NK-92 (cell line): ENCODE results near the gene SPDEF.

Experiments
- DNase-seq: peaks from one replicate; lab custom pipeline; 2025; ENCODE audit not compliant: unreplicated experiment; lab: John Stamatoyannopoulos, UW

The SPDEF gene

DNA sequence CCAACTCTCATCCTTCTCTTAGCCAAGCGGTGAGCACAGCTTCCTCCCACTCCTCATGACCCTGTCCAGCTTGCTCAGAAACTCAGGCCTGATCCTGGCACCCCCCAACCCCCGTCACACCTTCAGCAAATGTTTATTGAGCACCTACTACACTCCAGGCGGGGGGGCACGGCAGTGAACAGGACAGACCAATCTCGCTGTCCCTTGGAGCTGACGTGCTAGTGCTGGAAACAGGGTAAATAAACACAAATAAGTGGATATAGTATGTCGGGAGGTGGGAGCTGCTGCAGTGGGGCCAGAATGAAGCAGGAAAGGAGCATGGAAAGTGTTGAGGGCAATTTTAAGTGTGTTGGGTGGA lies 7.4 kb upstream of the SPDEF start:
- no peak for DNase-seq

DNA sequence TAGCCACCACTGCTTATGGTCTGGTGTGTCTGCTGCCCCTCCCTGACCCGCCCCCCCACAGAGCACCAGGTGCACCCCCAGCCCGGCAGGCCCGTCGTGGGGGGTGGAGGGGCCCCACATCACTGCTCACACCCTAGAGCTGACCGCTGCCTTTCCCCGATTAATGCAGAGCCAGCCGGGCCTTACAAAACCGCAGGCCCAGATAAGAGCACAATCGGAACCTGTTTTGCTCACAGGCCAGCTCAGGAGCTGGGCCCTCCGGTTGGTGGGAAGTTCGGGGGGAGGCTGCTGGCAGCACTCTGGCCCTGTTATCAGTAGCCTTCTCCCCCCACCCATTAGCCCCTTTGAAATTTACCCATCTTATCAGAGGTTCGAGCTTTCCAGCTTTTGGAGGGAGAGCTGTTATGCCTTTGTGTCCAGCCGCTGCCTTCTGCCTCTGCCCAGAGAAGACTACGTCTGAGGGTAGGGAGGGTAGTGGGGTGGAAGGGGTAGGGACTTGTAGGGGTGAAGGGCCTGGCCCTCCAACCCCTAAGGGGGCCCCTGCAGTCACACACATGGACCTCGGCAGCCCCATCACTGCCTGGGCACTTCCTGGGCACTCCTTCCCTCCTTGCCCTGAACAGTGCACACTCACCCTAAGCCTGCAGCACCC lies 6.9 kb upstream of the SPDEF start:
- no peak for DNase-seq

DNA sequence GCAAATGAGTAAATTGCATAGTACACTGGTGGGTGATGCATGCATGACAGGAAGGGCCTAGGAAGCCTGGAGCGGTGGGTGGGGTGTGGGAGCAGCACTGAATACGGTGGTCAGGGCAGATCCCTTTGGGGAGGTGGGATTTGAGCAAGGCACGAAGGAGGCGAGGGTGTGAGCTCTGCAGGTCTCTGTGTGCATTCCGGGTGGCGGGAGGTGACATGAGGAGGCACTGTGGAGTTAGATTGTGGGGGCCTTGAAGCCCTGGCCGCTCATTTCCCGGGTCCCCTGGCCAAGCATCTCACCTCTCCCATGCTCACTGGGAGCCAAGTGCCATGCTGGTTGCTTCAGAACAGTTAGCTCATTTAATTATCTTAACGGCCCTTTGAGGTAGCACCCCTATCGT lies 6.2 kb upstream of the SPDEF start:
- DNase-seq, result no peak

DNA sequence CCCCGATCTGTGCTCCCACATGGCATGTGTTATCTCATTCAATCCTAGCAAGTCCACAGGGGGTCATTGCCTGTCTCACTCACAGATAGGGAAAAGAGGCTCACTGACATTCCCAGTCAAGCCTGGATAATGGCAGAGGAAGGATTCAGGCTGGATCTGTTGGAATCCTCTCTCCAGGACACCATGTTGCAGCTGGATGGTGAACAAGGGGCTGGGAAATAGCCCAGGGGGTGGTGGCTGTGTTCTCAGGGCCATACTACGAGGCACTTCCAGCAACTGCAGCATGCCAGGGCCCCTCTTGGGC lies 5.0 kb upstream of the SPDEF start:
- no peak for DNase-seq

DNA sequence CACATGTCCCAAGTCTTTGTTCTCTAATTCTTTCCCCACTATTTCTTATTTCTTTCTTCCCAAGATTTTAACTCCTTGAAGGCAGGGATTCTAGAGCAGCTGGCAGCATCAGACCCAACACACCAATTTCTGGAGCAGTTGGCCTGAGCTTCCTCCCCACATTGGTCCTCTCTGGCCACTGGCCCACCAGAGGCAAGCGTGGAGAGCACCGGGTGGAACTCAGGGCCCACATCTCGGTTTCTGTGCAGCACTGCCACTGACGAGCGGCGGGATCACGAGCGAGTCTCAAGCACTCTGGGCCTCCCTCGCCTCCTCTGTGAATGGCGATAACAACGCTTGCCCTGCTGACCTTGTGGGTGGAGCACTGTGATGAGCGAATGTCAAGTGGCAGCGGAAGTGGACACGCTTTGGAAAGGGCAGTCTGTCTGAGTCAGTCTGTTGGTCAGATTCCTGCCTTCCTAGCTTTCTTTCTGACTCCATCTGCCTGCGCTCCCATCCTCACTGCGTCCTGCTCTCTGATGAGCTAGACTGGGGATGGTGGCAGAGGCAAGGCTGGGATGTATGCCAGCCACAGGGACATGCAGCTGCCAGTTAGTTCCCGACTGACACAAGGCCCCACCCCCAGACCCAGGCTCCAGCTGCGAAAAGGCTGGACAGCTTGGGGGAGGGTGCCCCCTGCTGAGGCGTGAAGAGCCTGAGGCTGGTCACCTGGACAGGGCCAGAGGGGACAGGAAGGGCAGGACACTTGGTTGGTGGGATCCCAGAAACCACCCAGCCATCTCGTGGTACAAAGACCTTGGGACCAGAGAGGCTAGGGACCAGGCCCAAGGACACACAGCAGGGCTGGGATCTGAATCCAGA lies 4.5 kb upstream of the SPDEF start:
- no peak for DNase-seq

DNA sequence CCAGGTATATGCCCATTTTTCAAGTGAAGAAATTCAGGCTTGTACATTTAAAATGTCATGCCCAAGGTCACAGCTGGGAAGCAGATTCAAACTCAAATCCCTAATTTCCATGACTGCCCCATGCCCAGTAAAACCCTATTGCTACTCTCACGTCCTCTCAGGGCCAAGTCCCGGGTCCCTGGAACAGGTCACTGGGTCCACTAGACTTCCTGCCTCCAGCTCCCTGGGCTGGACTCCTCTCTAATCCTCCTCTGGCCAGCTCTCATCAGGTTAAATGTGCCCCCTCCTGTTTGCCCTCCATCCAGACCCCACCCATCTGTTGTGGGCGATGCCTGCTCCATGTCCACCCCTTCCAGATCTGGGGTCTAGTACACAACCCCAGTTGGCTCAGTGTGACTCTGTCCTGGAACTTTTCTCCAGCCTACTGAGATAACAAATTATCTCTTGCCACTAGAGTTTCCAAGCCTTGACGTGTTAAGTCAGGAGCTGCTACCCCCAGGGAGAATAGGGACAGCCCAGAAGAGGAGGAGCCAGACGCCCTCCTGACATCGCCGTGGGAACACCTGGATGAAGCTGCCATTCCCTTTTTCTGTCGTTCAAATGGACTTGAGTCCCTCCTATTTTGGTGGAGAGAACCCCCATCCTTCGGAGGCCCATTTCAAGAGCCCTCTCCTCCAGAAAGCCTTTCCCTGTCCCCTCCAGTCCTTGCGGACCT lies 3.7 kb upstream of the SPDEF start:
- DNase-seq, result no peak

DNA sequence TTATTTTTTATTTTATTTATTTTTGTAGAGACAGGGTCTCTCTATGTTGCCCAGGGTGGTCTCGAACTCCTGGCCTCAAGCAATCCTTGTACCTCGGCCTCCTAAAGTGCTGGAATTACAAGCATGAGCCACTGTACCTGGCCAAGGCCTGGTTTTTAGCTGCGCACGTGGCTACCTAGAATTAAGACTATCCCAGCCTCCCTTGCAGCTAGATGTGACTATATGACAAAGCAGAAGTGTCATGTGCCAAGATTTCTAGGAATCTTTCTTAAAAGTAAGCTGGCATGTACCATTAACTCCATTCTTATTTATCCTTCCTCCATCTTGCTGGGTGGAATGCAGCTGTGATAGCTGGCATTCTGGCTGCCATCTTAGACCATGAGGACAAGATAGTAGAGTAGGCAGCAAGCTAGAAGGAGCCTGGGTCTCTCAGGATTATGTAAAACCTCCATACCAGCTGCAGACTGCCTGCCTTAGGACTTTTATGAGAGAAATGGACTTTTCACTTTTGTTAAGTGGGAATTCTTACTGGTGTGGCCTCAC lies 2.1 kb upstream of the SPDEF start:
- DNase-seq, result no peak

DNA sequence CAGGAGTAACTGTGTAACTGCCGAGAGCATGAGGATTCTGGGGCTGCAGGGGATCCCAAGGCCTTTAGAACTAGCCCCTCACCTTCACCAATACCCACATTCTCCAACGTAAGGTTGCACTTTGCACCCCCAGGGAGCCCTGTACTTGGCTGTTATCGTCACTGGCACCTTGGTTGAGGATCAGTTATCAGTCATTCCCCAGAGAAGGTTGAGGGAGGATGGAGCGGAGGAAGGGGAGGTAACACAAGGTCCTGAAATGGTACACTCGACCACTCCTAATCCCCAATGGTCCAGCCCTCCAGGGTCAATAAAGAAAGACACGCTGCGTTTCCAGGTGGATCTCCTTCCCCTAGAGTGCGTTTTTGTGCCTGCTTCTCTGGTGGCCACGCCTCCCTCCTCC lies 1.1 kb upstream of the SPDEF start:
- DNase-seq, result no peak

DNA sequence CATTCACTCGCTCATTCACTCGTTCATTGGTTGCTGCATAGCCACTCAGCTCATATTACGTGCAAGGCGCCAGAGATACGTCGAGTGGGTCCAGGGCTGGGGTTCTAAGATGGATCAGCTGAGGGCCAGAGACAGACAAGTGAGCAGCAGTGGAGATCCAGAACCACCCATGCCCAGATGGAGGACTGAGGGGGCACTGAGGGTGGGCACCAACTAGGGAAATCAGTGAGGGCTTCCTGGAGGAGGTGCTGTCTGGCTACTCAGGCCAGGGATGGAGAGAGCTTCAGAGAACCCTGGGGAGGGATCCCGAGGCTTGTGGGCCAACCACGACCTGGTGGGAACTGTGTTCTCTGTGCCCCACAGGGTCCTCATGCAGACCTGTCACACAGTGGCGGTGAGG lies 364 bp upstream of the SPDEF start:
- no peak for DNase-seq

DNA sequence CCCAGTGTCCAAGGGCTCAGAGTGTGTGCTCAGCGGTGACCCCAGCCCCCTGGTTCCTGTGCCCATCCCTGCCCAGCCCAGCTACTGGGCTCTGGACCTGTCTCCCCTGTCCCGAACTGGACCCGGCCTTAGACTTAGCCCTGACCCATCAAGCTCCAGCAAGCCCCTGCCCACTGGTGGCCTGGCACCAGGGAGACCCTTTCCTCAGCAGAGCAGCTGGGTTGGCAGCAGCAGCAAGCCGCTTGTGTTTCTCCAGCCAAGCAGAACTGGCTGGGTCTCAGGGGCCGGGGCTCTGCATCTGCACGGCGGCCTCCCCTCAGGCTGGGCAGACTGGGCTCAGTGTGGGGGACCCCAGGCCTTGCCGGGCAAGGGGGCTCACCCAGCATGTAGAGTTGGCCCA lies 801 bp downstream of the SPDEF start:
- no peak for DNase-seq

DNA sequence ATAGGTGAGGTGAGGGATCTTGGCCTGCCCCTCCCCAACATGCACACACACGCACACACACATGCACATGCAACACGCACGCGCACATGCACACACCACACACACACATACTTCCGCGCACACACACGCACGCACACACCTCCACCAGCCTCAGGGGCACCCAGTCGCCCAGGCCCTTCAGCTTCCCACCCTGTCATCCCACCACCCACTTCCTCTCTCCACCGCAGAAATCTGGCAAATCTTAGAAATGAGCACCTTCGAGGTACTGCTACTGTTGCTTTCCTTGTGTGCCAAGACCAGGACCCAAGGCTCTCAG lies 1.2 kb downstream of the SPDEF start:
- no peak for DNase-seq

DNA sequence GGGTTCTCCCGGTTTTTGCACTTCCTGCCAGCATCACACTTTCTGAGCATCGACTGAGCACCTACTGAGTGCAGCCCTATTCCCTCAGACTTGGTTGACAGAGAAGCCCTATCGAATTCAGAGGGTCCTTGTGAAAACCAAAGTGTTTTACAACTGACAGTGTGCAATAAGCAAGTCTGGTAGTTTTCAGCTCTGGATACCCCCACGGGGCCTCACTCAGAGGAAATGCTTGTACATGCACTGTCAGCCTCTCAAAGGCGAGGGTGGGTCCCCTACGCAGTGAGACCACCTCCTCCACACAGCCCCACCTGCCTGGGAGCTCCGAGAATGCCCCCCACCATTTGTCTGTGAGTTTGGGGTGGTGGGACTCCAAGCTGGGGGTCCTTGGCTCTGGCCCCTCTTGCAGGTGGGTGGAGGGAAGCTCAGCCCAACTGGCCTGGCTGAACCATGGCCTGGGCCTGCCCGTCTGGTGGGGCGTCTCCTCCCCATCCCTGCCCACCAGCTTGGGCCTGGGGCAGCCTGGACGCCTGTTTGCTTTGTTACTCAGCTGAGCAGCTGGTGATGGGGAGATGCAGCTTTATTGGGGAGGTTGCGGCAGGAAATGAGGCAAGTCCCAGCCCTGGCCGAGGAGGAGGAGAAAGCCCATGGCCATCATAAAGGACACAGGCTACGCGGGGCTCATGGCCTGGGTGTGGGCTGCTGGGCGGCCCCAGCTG lies 1.7 kb downstream of the SPDEF start:
- no peak for DNase-seq

DNA sequence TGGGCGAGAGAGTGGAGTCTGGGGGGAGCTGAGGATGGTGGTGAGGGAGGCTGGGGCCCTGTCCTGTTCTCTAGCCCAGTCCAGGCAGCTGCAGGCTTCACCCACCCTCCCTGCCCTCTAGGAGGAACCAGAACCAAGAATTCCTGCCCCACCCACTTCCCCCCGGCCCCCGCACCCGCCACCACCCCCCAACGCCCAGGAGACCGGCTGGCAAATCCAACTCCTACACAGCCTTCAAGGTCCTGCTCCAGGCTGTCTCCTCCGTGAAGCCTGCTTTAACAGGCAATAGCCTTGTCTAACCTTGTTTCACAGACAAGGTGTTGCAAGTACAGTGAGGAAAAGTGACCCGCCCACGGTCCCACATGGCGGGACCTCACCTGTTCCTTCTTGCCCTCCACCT lies 2.4 kb downstream of the SPDEF start:
- DNase-seq, result no peak

DNA sequence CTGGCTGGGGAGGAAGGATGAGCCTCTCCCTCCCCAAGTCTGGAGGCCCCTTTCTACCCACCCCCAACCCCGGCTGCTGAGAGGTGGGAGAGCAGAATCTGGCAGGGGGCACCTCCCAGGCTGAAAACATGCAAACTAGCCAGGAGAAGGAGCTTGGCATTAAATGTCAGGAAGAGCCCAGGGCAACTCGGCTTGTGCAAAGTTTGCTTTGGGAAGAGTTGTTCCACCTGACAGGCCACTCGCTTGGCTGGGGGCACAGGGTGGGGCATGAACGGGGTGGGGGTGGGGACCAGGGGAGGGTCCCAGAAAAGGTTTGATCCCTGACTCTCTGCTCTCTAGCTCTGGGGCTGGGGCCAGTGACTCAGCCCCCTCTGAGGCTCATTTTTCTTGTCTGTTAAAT lies 3.0 kb downstream of the SPDEF start:
- no peak for DNase-seq

DNA sequence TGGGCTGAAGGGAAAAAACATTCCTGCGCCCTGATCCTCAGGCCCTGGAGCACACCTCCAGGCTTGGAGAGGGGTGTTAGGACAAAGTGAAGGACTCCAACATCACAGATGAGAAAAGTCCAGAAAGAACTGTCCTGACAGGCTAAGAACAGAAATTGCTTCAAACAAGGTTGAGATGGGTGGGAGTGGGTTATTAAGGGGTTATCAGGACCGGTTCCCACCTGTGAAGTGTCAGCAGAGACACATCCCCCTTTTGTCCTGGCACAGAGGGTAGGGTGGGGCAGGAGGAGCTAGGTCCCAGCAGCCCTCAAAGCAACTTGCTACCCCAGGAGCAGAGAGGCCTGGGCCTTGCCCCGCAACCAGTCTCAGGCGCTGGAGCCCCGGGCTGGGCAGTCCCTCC lies 3.5 kb downstream of the SPDEF start:
- no peak for DNase-seq

DNA sequence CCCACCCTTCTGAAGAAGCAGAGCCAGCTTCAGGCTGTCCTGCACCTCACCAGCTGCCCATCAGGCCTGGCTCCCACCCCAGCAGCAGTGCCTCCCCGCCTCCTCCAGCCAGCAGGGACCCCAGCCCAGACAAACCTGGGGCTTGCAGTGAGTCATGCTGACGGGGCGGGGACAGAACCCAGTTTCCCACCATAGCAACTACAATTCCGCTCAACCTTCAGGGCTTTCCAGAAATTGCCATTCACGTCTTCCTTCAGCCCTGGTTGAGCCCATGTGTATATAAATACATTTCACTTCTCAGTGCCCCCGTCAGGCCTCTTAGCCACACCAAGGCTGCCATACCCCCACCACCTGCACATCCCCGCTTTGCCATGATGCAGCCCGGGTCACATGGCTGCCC lies 4.4 kb downstream of the SPDEF start:
- DNase-seq, result no peak

DNA sequence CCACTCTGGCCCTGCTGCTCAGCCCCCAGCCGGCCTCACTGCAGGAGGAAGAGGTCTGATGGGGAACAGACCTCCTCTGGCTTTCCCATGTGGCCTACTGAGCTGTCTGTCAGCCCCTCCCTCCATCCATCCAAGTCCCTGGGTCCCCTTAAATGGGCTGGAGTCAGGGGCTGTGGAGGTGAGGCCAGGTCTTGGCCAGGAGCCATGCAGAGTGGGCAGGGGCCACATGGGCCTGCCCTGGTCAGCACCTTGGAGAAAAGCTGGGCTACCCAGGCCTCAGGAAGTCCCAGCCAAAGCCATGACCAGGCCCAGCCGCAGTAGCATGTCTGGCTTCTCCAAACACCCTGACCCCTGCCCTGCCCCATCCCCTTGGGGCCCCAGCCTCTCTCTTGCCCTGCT lies 6.3 kb downstream of the SPDEF start:
- DNase-seq, result no peak

DNA sequence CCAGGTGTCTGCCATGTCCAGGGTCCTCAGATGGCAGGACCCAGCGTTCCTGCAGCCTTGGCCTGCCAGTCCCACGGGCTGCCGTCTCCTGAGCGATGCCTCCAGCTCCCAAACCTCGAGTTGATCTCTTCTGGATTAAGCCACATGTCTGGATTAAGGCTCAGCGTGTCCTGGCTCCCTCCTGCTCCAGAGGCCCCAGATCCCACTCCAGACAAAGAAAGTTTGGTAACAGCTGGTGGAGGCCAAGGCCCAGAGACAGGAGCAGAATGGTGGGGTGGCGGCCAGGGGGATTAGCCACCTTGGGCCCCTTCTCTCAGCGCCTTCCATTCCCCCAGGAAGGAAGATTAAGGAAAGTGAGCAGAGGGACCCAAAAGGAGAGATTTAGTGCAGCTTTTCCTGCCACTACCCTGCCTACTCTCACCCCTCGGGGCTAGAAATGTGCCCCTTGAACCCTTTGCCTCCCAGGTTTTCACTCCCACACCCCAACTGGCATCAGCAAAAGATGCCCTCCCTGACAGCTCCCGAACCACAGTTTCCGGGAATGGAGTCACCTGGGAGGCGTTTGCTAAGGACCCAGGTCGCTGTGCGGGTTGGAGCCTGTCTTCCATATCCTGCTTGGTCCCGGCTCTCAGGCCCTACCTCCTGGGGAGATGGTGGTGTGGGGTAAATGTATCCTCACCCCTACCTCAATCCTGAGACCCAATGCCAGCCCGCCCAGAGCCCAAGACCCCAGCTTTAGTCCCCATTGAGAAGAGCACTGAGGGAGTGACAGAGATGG lies 6.9 kb downstream of the SPDEF start:
- DNase-seq, result no peak

DNA sequence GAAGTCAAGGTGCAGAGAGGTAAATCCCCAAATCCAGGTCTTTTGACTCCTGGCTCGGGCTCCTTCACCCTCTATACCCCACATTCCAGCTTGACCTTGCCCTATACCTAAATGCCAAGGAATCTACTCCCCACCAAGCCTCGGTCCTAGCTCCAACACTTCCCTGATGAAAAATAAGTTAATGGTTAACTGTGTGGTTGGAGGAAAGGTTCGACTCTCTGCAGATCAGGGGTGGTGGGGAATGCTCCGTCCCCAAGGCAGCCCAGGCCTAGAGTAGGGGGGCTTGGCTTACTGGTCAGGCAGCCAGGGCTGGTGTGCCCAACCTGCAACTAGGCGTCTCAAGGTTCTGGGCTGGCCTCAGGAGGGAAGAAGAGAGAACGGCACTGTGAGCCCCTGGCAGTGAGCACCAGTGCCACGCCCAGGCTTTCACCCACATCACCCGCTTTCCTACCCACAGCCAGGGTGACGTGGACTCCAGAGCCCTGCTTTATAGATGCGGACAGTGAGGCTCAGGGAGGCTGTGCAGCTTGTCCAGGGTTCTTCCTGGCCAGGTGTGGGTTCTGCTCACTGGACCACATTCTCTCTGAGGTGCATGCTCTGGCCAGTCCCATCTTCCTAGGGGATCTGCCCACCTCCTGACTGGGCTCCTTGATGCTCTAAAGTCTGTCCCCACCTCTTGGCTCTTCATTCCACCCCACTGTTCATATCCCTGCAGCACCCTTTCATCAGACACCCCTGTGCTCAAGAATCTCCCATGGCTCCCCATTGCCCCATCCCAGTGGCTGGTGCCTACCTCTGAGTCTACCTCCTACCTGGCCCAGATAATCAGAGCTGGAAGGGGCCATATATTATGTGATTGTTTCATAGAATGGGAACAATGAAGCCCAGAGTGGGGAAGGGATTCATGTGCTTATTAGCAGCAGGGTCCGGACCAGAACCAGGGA lies 8.2 kb downstream of the SPDEF start:
- no peak for DNase-seq
